HG03103 (cell line): ENCODE measurements around the gene SEPTIN10.

Experiments used
- ATAC-seq: cut with Tn5 transposase; IDR thresholded peaks from one replicate; pipeline ENCODE4 v1.9.1; 2021; ENCODE audit warnings: low read depth; ENCODE audit not compliant: unreplicated experiment

Gene SEPTIN10

DNA sequence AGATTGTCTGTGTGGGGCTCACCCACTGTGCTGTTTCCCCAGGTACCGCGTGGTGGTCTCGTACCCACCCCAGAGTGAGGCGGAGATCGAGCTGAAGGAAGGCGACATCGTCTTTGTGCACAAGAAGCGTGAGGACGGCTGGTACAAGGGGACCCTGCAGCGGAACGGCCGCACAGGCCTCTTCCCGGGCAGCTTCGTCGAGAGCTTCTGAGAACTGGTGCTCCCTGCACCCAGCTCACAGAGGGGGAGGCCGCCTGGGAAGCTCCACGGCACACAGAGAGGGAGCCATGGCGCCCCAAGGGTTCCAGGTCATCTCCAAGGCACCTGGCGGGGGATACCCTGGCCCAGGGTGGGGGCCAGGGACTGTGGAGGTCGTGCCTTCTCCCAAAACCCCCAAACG lies 112.3 kb downstream of the SEPTIN10 start:
- no peak for ATAC-seq

- no peak for ATAC-seq
These were observed 112.9 kb downstream of the SEPTIN10 start for GRCh38 chr2:109500910-109501309.

GRCh38 chr2:109499566-109499965 lies 114.2 kb downstream of the SEPTIN10 start:
- no peak for ATAC-seq

GRCh38 chr2:109498906-109499305 lies 114.9 kb downstream of the SEPTIN10 start:
- ATAC-seq, result no peak

DNA sequence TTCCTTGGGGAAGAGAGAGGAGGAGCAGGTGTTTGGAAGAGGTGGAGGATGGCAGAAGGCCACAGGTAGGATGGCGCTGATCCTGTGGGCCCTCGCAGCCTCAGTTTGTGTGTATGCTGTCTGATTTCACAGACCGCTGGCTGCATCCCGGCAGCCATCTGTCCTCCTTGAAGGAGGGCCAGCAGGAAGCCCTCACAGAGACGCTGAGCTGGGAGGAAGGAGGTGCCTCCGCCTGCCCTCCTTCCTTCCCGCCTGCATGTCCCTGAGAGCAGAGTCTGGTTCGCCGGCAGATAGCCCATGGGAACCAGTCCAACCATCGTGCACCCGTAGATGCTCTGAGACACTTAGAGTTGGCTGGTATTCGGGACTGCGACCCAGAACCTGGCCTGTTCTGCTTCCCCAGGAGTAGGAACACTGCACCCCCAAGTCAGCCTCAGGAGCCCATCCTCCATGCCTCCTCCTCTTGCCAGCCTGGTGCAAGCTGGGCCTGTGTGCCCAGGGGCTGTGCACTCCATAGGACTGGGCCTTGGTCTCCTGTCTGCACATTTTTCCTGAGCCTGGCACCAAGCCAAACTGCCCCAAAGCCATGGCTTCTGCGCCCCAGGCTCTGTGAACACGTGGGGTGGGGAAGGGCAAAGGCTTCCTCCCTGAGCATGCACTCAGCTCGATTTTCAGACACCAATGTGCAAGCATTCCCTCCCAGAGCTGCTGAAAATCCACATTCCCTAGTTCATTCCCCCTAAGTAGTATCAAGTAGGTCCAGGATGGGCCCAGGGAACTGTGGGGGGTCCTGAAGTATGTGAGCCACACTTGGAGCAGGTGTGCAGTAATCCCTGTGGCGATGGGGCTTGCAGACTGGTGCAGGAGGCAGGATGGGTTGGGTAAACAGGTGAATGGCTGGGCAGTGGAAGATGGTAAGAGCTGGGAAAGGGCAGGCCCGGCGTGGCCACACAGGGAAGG lies 115.6 kb downstream of the SEPTIN10 start:
- no peak for ATAC-seq

- ATAC-seq, result no peak
These were observed 116.3 kb downstream of the SEPTIN10 start for GRCh38 chr2:109497463-109497862.

DNA sequence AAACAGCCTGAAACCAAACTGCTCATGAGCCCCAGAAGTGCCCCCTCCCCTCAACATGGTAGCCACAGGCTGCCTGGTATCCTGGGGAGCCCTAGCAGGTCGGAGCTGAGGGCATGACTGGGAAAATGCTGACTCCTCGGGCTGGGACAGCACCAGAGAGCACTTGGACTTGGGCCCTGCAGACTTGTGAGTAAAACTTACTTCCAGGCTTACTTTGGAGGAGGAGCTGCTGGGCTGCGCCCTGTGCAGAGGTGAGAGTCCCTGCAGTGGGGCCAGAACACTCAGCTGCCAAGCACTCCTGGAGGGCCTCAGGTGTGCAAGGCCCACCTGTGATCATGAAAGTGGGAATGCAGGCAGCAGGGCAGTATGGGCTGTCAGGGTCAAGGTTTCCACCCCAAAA lies 119.4 kb downstream of the SEPTIN10 start:
- ATAC-seq, result no peak

DNA sequence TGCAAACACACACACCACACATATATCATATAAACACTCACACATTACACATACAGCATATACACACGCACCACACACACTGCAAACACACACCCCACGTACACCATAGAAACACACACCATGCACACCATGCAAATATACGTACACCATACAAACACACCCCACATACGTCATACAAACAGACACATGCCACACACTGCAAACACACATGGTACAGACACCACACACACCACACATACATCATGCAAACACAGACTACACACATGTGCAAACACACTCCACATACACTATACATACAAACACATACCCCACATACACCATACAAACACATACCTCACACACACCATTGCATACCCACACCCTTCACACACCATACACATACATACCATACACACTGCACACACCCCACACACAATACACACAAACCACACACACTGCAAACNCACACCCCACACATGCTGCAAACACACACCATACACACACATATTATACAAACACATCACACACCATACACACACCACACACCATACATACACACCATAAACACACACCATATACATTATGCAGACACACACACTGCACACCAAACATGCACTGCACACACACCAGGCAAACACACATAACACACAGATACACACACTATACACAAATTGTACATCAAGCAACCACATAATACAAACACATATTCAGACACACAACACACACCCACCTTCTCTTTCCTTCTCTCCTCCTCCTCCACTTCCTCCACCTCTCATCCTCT lies 120.4 kb downstream of the SEPTIN10 start:
- no peak for ATAC-seq
